GM12892 (cell line): ENCODE data around the gene DNAL4.

ENCODE experiments used
- DNase-seq: peaks from one replicate; pipeline ENCODE4 v3.0.0; 2011; ENCODE audit not compliant: insufficient read length
- FAIRE-seq: peaks from 2 replicates; lab custom pipeline; 2011; peaks lifted over from hg19 to GRCh38; lab: Jason Lieb, UNC
- POLR2A ChIP-seq: IDR thresholded peaks from 2 replicates; pipeline ENCODE4 v1.6.1; 2011; ENCODE audit warnings: low read depth, low read length, control low read depth
- POLR2AphosphoS5 ChIP-seq: IDR thresholded peaks from 2 replicates; pipeline ENCODE4 v1.6.1; 2011; ENCODE audit warnings: low read depth, low read length, control low read depth
- TAF1 ChIP-seq: IDR thresholded peaks from 2 replicates; pipeline ENCODE4 v1.6.1; 2011; ENCODE audit warnings: low read depth, mild to moderate bottlenecking, control low read depth, low read length, borderline replicate concordance

The DNAL4 gene

DNA sequence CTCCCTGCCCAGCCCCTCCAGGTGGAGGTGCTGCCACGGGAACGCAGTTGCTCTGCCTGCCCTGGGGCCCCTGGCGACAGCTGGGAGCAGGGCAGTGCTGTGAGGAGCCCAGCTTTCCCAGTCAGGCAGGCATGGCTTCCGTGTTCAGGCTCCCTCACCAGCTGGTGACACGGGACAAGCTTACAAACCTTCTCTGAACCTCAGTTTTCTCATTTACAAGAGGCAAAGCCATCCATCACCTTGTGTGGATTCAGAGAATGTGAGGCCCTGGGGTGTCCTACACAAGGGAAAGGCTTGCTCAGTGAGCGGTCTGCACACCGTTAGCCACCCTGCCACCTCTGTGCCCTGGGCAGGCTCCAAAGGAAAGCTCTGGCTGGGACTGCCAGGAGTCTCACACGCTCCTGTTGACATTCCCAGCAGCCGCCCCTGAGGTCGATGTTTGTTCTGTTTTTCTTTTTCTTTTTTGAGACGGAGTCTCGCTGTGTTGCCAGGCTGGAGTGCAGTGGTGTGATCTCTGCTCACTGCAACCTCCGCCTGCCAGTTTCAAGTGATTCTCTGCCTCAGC is 61.6 kb downstream of the DNAL4 start:
- DNase-seq: no peak
- no peak for TF ChIP-seq POLR2A
- no peak for TF ChIP-seq POLR2AphosphoS5
- no peak for TF ChIP-seq TAF1
- FAIRE-seq: no peak

DNA sequence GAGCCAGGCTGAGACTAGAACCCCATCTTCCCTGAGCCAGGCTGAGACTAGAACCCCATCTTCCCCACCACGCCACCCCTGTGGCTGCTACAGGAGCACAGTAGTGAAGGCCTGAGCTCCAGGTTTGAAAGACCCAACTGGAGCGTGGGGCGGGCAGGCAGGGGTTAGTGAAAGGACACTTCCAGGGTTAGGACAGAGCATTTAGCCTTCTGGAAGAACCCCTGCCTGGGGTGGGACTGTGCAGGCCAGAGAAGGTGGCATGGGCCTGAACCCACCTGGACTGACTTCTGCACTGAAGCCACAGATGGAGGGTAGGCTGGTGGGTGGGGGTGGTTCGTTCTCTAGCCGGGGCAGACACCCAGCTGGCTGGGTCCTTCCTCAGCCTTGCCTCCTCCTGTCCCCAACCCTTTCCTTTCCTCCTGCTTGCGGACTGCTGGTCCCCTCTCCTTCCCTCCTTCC is 62.2 kb downstream of the DNAL4 start:
- no peak for TF ChIP-seq POLR2A
- FAIRE-seq (no peak), DNase-seq (no peak)

DNA sequence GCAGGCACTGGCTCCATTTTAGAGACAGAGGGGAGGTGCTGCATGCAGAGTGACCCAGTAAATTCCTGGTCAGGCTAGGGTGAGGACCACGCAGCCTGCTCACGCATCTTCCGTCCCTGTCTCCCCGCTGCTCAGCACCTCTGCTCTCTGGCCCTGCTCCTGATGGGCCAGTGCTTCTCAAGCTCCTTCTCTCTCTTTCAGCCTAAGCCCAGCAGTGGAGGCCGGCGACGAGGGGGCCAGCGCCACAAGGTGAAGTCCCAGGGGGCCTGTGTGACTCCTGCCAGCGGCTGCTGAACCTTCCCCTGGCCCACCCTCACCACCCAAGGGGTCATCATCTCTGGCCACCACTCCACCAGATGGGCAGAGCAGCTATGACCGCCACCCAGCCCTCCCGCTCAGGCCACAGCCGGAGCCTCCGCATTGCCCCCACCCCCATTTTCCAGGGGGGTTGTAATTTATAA is 63.5 kb downstream of the DNAL4 start:
- no peak for DNase-seq
- TF ChIP-seq POLR2AphosphoS5: no peak
- no peak for TF ChIP-seq POLR2A
- no peak for TF ChIP-seq TAF1
- no peak for FAIRE-seq

DNA sequence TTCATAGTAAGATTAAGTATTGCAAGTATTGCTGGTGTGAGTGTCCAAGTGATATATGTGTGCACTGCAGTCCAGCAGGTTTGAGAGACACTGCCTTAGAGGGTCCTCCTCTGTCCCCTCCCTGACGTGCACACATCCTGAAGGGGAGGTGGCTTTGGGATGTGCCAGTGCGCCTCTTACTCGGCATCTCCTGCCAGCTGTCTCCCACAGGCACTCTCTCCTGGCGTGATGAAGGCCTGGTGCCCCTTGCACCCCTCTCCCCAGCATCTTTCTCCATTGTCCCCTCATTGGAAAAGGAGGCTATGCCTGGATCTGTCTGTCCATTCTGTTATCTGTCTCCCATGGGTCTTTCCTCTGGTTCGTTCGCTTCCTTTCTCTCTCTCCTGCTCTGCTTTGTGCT is 64.0 kb downstream of the DNAL4 start:
- DNase-seq (no peak), FAIRE-seq (no peak)
- TF ChIP-seq POLR2AphosphoS5: no peak
- no peak for TF ChIP-seq POLR2A
- TF ChIP-seq TAF1: no peak

DNA sequence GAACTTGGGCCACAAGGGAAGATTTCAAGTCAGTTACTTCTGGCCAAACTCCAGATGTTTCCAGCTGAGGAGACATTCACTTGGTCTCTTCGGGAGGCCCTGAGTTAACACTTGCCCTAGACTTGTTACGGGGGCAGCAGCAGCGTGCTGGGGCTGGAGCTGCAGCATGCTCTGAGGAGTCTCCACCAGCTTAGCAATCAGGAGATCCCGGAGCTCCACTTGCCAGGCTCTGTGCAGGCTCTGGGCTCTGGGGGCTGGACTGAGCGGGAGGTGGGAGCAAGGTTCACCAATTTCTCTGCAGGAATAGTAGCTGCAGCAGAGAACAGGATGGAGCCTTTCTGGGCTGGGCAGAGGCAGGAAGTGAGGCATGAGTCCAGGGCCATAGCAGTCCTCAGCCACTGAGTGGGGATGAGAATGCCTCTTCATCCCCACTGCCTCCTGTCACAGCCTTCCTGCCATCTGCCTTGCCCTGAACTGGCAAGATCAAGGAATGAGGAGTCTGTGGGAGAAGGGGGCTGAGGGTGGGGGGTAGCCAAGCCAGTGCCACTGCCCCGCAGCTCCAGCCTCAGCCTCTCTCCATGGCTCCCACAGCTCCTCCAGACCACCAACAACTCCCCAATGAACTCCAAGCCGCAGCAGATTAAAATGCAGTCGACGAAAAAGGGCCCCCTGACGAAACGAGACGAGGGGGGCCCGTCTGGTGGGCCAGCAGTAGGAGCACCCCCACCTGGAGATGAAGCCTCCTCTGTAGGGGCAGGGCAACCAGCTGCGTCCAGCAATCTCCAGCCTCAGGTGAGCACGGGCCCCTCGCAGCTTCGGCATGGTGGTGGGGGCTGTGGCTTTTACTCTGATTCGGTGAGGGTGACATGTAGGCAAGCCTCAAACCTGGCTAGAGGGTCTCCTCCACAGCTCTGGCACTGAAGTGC is 64.8 kb downstream of the DNAL4 start:
- FAIRE-seq (no peak), DNase-seq (no peak)
- TF ChIP-seq POLR2AphosphoS5: peak; percentile 35; the same call in 1 of the 2 replicates
- no peak for TF ChIP-seq POLR2A
